Thyroid gland (tissue), 4 donors: ENCODE data around the gene KIRREL3.

ENCODE experiments used
- POLR2A ChIP-seq, 2 donors: fragments of 450-650 bp; IDR thresholded peaks; one replicate each; pipeline ENCODE4 v1.6.1; 2017; ENCODE audit warnings: antibody characterized with exemption in 2 of 2, mild to moderate bottlenecking in 2 of 2, moderate library complexity in 1 of 2
- TF ChIP-seq, protein P1 (sequence below), 6 experiments: fragments of 200-600 bp in 3 of 6; fragments of 450-650 bp in 3 of 6; sonication (generic) in 3 of 6; IDR thresholded peaks; one replicate each; pipeline ENCODE4 v1.5.1; 2016 to 2019; ENCODE audit warnings: antibody characterized with exemption in 6 of 6, mild to moderate bottlenecking in 2 of 6, inconsistent platforms in 1 of 6, moderate library complexity in 1 of 6

DNA sequence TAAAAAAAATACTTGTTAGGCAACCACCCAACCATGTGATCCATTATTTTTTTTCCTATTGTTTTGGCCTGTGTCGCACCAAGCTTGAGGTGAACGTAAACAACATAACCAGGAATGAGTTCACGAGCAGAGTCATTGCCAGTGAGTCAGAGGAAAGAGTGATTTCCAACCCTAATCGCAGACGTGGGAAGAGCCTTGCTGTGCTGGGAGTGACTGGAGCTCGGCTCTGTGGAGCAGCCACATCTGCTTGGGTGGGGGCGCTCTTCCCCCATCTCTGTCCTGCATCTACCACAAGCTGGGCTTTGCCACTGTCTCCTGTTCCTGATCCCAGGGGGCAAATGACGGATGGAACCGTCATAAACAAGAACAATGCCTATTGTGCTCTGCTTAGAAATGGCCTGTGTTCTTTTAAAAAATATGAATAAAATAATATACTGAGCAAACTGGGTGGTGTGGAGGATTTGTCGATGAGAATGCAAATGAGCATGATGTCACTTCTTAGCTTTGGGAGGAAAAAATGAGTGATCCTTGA, 210.0 kb downstream of the KIRREL3 start:
- TF ChIP-seq, protein P1, sequence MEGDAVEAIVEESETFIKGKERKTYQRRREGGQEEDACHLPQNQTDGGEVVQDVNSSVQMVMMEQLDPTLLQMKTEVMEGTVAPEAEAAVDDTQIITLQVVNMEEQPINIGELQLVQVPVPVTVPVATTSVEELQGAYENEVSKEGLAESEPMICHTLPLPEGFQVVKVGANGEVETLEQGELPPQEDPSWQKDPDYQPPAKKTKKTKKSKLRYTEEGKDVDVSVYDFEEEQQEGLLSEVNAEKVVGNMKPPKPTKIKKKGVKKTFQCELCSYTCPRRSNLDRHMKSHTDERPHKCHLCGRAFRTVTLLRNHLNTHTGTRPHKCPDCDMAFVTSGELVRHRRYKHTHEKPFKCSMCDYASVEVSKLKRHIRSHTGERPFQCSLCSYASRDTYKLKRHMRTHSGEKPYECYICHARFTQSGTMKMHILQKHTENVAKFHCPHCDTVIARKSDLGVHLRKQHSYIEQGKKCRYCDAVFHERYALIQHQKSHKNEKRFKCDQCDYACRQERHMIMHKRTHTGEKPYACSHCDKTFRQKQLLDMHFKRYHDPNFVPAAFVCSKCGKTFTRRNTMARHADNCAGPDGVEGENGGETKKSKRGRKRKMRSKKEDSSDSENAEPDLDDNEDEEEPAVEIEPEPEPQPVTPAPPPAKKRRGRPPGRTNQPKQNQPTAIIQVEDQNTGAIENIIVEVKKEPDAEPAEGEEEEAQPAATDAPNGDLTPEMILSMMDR (IDR thresholded peaks at IDR 0.05), result no peak
- TF ChIP-seq POLR2A (IDR thresholded peaks at IDR 0.05), result no peak
